ENCODE measurements around the gene RAPGEF5.

RAPGEF5 gene

DNA sequence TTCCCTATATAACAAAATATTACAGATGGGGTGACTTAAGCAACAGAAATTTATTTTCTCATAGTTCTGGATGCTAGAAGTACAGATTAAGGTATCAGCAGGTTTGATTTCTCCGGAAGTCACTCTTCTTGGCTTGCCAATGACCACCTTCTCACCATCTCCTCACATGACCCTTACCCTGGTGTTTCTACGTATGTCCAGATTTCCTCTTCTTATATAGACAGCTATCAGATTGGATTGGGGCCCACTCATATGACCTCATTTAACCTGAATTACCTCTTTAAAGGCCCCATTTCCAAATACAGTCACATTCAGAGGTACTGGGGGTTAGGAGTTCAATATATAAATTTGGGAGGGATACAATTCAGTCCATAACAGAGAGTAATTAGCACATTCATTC, 17.0 kb upstream of the RAPGEF5 start:
- H3K9ac ChIP-seq (ENCODE audit: low read length) = no peak overlapping the region
- H3K4me1 ChIP-seq (ENCODE audit: control insufficient read depth, insufficient read depth, low read length) = no peaks in the 10 kb centered on the region
- peaks cover 3% of the 10 kb centered on the region for H3K27me3 ChIP-seq (ENCODE audit: control insufficient read depth, insufficient read depth, low read length)
- no peak overlapping the region for H3K4me3 ChIP-seq (ENCODE audit: low read length)
- H3K36me3 ChIP-seq (ENCODE audit: control insufficient read depth, insufficient read depth, low read length) = no peaks in the 10 kb centered on the region
- H3K27ac ChIP-seq (ENCODE audit: low read depth, low read length) = no peak overlapping the region

DNA sequence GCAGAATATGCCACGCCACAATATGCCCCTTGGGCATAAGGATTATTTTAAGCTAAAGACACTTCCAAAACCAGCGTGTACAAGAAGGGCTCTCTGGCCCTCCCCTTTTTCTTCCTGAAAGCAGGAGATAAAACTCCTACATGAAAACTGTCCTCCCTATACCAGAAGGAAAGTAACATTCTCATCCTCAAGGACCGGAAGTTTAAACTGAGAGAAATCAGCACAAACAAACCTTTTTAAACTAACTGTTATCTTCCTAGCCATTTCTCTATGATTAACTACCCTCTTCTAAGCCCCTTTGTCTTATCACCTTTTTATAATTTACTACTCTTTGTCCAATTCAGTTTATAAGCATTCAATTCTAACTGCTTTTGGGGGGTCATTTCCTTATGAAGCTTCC, 16.4 kb upstream of the RAPGEF5 start:
- H3K27me3 ChIP-seq (ENCODE audit: control insufficient read depth, insufficient read depth, low read length) = peaks cover 3% of the 10 kb centered on the region
- no peaks in the 10 kb centered on the region for H3K36me3 ChIP-seq (ENCODE audit: control insufficient read depth, insufficient read depth, low read length)
- H3K27ac ChIP-seq (ENCODE audit: low read depth, low read length) = no peak overlapping the region
- no peak overlapping the region for H3K9ac ChIP-seq (ENCODE audit: low read length)
- no peak overlapping the region for H3K4me3 ChIP-seq (ENCODE audit: low read length)
- no peaks in the 10 kb centered on the region for H3K4me1 ChIP-seq (ENCODE audit: control insufficient read depth, insufficient read depth, low read length)

DNA sequence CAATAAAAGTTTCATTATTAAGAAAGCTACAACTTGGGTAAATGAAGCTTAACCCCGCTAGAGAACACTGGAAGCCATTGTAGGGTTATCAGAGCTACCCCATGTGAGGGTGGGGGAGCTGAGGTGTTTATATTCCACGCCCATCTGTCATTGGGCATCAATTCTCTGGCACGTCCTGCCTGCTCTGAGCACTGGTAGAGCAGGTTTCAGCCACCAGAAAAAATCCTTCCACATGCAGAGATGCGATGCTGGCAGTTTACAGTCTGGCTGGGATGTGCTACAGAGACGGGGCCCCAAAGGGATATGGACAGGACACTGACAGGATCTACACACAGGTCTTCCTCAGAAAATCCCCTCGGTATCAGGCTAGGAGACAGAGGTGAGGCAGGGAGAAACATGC, 15.9 kb upstream of the RAPGEF5 start:
- Histone ChIP-seq H3K4me3 (ENCODE audit: low read length) (no peak overlapping the region), H3K4me1 (ENCODE audit: control insufficient read depth, insufficient read depth, low read length) (no peaks in the 10 kb centered on the region), H3K36me3 (ENCODE audit: control insufficient read depth, insufficient read depth, low read length) (no peaks in the 10 kb centered on the region), H3K27me3 (ENCODE audit: control insufficient read depth, insufficient read depth, low read length) (peaks cover 3% of the 10 kb centered on the region), H3K27ac (ENCODE audit: low read depth, low read length) (no peak overlapping the region), H3K9ac (ENCODE audit: low read length) (no peak overlapping the region)

DNA sequence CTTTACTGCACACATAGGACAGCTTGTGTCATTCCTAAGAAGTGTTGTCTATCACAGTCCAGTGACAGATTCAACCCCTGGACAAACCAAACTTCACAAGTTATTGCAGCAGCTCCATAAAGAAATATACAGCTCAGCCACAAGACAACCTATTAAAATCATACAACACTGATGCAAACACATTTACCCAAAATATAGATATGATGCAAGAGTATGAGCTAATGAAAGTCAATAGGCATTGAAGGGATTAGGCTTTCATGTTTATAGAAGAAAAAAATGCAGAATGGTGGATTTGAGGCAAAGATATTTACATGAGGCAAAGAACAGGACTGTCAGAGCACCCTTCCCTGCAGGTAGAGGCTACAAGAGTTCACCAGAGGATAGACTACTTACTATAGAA, 14.9 kb upstream of the RAPGEF5 start:
- H3K36me3 ChIP-seq (ENCODE audit: control insufficient read depth, insufficient read depth, low read length) = no peaks in the 10 kb centered on the region
- no peak overlapping the region for H3K4me3 ChIP-seq (ENCODE audit: low read length)
- H3K27ac ChIP-seq (ENCODE audit: low read depth, low read length) = no peak overlapping the region
- no peak overlapping the region for H3K9ac ChIP-seq (ENCODE audit: low read length)
- no peaks in the 10 kb centered on the region for H3K4me1 ChIP-seq (ENCODE audit: control insufficient read depth, insufficient read depth, low read length)
- peaks cover 3% of the 10 kb centered on the region for H3K27me3 ChIP-seq (ENCODE audit: control insufficient read depth, insufficient read depth, low read length)

DNA sequence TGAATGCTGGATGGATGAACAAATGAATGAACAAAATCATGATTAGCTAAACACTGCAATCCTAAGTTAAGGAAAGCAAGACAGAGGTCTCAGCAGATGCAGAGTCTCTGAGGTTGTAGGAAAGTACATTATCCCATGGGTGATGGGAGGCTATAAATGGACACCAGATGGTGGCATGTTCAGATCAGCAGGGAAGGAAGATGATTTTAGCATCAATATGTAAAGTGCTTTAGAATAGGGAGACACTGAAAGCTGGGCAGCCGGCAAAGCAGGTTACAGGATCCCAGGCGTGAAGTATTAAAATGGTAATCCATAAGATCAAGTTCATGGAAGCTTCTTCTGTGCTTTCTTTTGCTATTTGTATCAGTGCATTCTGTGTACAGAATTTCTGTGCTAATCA, 7.9 kb upstream of the RAPGEF5 start:
- Histone ChIP-seq H3K27me3 (ENCODE audit: control insufficient read depth, insufficient read depth, low read length) (no peaks in the 10 kb centered on the region), H3K36me3 (ENCODE audit: control insufficient read depth, insufficient read depth, low read length) (no peaks in the 10 kb centered on the region), H3K27ac (ENCODE audit: low read depth, low read length) (no peak overlapping the region), H3K4me3 (ENCODE audit: low read length) (no peak overlapping the region), H3K4me1 (ENCODE audit: control insufficient read depth, insufficient read depth, low read length) (no peaks in the 10 kb centered on the region), H3K9ac (ENCODE audit: low read length) (no peak overlapping the region)

DNA sequence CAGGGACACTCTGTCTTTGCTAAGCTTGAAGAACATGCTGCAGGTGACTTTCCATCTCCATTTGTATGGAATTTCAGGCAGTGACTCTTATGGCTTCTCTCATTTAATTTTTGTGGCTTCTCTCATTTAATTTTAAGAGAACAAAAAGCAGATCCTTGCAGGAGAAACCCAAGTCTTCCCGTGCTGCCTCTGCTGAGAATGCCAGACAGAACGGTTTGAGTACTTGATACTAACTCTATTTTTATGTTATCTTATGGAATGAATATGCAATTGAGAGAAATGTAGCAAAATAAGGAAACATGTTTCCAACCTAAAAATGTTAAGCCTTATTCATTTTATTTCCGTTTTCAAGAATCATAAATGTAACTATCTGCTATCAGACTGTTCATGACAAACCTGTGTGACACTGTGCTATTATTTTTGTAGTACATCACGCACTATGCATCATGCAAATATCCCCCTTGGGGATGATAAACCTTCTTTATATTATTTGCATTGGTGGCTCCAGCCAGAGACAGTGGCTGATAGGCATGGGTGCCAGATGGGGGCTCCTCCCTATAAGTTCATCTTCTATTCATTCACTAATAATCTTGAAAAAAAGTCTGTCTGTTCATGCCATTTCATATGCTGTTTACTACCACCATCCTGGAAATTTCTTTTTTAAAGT, 6.9 kb upstream of the RAPGEF5 start:
- Histone ChIP-seq H3K4me3 (ENCODE audit: low read length) (no peak overlapping the region), H3K27me3 (ENCODE audit: control insufficient read depth, insufficient read depth, low read length) (no peaks in the 10 kb centered on the region), H3K36me3 (ENCODE audit: control insufficient read depth, insufficient read depth, low read length) (no peaks in the 10 kb centered on the region), H3K27ac (ENCODE audit: low read depth, low read length) (no peak overlapping the region), H3K4me1 (ENCODE audit: control insufficient read depth, insufficient read depth, low read length) (no peaks in the 10 kb centered on the region), H3K9ac (ENCODE audit: low read length) (no peak overlapping the region)

DNA sequence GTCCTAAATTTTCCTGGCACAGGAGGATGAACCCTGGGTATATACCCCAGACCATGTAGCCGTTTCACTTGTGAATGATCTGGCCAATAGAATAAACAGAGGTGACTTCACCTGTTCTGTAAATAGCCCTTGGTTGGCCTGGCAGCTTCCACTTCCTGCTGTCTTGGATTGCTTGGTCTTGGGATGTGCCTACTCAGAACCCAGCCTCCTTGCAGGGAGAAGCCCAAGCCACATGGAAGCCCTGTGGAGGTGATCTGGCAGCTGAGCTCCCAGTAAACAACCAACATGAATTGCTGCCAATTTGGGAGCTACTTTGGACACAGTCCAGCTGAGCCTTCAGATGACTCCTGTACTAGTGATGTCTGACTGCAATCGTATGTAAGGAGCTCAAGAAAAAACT, 4.8 kb upstream of the RAPGEF5 start:
- no peak overlapping the region for H3K9ac ChIP-seq (ENCODE audit: low read length)
- no peak overlapping the region for H3K27ac ChIP-seq (ENCODE audit: low read depth, low read length)
- H3K36me3 ChIP-seq (ENCODE audit: control insufficient read depth, insufficient read depth, low read length) = no peaks in the 10 kb centered on the region

DNA sequence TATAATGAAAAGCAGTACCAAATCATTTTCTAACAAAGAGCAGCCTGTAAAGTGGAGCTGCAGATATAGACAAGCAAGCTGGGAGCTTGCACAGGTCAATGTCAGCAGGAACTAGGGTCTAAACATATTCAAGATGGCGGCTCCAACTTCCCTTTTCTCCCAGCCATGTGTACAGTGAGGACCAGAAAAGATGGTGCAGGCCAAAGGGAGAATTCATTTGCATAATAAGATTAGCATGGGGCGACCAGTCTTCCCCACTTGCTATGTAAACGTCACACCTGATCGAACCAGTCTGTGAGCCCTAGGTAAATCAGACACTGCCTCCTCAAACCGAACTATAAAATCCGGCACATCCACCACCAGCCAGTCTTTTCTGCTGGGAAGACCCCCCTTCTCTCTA, 4.4 kb upstream of the RAPGEF5 start:
- H3K4me1 ChIP-seq (ENCODE audit: control insufficient read depth, insufficient read depth, low read length) = no peaks in the 10 kb centered on the region
- H3K4me3 ChIP-seq (ENCODE audit: low read length) = no peak overlapping the region
- H3K9ac ChIP-seq (ENCODE audit: low read length) = no peak overlapping the region
- no peaks in the 10 kb centered on the region for H3K36me3 ChIP-seq (ENCODE audit: control insufficient read depth, insufficient read depth, low read length)
- no peak overlapping the region for H3K27ac ChIP-seq (ENCODE audit: low read depth, low read length)
- no peaks in the 10 kb centered on the region for H3K27me3 ChIP-seq (ENCODE audit: control insufficient read depth, insufficient read depth, low read length)

More for the DNA sequence above, 4.8 kb upstream of the RAPGEF5 start:
- no peaks in the 10 kb centered on the region for H3K27me3 ChIP-seq (ENCODE audit: control insufficient read depth, insufficient read depth, low read length)
- H3K4me1 ChIP-seq (ENCODE audit: control insufficient read depth, insufficient read depth, low read length) = no peaks in the 10 kb centered on the region
- no peak overlapping the region for H3K4me3 ChIP-seq (ENCODE audit: low read length)

DNA sequence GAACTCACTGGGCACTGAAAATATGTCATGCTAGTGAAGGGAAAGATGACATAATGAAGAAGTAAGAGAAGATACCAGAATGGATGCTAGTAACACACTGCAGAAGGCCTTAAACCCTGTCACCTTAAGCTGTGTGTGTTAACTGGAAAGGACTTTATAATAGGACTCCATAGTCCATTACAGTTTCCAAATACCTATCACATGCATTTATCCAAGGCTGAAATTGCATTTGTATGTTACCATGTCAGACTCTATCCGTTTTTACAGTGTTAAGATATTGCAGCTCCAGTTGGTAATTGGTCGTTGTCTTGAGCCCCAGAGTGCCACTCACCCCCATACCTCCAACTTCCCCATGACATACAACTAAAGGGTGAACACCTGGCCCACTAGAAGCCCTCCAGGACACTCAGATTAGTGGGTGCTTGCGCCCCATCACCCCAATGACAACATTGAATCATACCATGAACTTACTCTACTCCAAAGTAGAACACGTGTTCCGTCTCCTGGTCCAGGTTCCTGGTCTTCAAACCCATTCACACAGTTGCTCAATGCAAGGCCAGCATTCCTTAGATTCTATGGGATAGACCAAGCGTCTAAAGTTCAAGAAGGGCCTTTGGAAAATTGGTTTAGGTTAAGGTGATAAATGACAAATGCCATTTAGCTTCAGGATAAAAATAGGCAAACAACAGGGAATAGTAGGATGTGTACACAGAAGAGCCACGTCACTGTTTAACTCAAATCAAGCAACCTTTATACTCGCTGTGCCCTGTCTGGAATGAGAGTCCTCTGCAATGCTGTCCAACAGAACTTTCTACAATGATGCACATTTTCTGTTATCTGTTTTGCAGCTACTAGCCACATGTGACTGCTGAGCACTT, 2.1 kb upstream of the RAPGEF5 start:
- H3K27ac ChIP-seq (ENCODE audit: low read depth, low read length) = no peak overlapping the region
- no peak overlapping the region for H3K4me3 ChIP-seq (ENCODE audit: low read length)
- H3K9ac ChIP-seq (ENCODE audit: low read length) = no peak overlapping the region
- H3K27me3 ChIP-seq (ENCODE audit: control insufficient read depth, insufficient read depth, low read length) = peaks cover 2% of the 10 kb centered on the region
- H3K4me1 ChIP-seq (ENCODE audit: control insufficient read depth, insufficient read depth, low read length) = no peaks in the 10 kb centered on the region
- H3K36me3 ChIP-seq (ENCODE audit: control insufficient read depth, insufficient read depth, low read length) = no peaks in the 10 kb centered on the region

DNA sequence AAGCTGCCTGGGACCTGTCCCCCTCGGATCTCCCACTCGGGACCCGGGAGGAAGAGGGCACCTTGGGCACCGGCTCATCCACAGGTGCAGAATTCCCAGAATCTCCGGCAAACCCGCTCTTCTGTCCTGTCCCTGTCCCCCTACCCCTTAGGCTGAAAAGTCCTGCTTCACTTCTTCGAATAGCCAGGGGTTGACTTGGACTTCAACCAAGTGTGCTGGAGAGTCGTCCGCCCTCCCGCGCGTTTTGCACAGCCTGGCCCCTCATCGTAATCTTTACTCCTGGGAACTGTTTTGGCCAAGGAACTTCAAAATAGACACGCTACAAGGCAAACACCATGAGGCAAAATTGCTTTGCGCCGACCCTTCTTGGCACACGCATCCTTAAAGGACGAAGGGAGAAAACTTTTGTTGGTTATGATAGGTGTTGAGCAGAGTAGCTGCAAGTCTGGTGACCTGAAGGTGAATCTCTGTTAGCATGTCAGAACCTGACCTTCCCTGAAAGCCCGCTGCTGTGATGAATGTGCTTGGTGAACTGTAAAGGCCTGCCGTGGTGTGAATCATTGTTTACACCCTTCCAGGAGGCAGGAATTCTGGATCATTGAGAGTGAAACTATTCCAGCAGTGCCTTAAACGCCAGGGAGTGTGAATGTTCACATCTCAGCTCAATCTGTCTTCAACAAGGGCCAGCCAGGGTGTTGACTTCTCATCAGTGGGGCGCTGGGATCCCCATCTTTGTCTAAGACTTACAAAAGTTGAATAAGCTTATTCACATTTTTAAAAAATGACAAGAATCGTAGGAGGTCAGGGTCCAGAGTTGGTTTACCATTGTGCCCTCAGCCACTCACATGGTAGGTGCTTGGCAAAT, 589 bp upstream of the RAPGEF5 start:
- H3K27ac ChIP-seq (ENCODE audit: low read depth, low read length) = no peak overlapping the region
- H3K9ac ChIP-seq (ENCODE audit: low read length) = no peak overlapping the region
- H3K4me3 ChIP-seq (ENCODE audit: low read length) = peak overlapping the region; percentile 51
- H3K36me3 ChIP-seq (ENCODE audit: control insufficient read depth, insufficient read depth, low read length) = no peaks in the 10 kb centered on the region
- no peaks in the 10 kb centered on the region for H3K4me1 ChIP-seq (ENCODE audit: control insufficient read depth, insufficient read depth, low read length)
- H3K27me3 ChIP-seq (ENCODE audit: control insufficient read depth, insufficient read depth, low read length) = peaks cover 2% of the 10 kb centered on the region

DNA sequence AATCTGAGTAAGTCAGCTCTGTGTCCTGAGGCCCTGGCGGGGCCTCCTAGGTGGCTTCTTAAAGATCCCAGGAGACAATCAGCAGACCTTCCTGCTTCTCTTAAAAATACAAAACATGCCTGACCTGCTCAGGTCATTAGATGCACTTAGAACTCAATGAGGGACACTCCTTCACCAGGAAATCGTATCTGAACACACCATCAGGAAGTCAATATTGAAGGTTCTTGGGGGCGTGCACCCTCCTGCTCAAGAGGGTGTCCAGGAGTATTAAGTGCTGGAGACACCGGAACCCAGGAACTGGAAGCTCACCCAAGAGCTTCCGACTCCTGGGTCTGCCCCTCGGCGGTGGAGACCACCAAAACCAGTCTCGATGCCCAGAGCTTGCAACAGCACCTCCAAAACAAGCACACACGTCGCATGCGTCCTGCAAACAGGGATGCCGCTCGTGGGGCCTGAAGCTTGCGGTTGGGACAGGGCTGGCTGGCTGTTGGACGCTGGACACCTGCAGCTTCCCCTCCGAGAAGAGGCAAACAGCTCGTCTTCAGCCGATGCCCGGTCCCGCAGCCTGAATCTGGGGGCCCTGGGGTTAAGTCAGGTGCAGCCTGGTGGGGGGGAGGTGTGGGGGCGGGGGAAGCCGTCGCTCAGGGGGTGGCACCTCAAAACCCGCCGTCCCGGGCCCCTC, 803 bp downstream of the RAPGEF5 start:
- H3K4me3 ChIP-seq (ENCODE audit: low read length) = peak overlapping the region; percentile 53
- H3K4me1 ChIP-seq (ENCODE audit: control insufficient read depth, insufficient read depth, low read length) = no peaks in the 10 kb centered on the region
- H3K9ac ChIP-seq (ENCODE audit: low read length) = no peak overlapping the region
- no peaks in the 10 kb centered on the region for H3K36me3 ChIP-seq (ENCODE audit: control insufficient read depth, insufficient read depth, low read length)
- peaks cover 2% of the 10 kb centered on the region for H3K27me3 ChIP-seq (ENCODE audit: control insufficient read depth, insufficient read depth, low read length)
- H3K27ac ChIP-seq (ENCODE audit: low read depth, low read length) = no peak overlapping the region

DNA sequence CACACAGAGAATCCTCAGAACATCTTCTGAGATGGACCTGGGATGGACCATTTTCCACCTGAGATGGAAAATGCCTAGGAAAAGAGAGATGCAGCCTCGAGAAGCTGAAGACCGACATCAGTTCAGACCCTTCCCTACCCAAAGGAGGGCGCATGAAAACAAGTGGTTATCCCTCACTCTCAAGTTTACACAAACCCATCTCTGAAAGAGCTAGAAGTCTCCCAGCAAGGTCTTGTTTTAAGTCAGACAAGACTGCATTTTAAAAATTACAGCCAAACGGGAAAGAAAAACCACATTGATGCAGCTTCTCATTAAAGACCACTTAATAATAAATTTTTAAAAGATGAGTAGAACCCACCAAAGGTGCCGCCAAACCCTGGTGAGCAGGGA, 1.3 kb downstream of the RAPGEF5 start:
- H3K27me3 ChIP-seq (ENCODE audit: control insufficient read depth, insufficient read depth, low read length) = peaks cover 2% of the 10 kb centered on the region
- no peaks in the 10 kb centered on the region for H3K4me1 ChIP-seq (ENCODE audit: control insufficient read depth, insufficient read depth, low read length)
- no peak overlapping the region for H3K27ac ChIP-seq (ENCODE audit: low read depth, low read length)
- H3K36me3 ChIP-seq (ENCODE audit: control insufficient read depth, insufficient read depth, low read length) = no peaks in the 10 kb centered on the region
- H3K9ac ChIP-seq (ENCODE audit: low read length) = no peak overlapping the region
- peak overlapping the region; percentile 36 for H3K4me3 ChIP-seq (ENCODE audit: low read length)

Data from rectal smooth muscle tissue (tissue), 1 donor.